HepG2 (cell line): ENCODE data around the gene KCNAB2. TPM values are rescaled to one million over a fixed set of nuclear protein-coding genes. Genes with fewer than 3 reads are reported as not detected.

Source experiments
- ATAC-seq: fragments of 200-7000 bp; cut with Tn5 transposase; 3 replicates; pipeline ENCODE4 v1.9.1; 2020; ENCODE audit warnings: mild to moderate bottlenecking, moderate library complexity
- BruUV-seq: library from RNA; stranded (reverse); fragments of 400-500 nt; replicated peaks from 2 replicates; lab custom pipeline; 2021; lab: Mats Ljungman, UMichigan
- CTCF ChIA-PET: fragments of 300-600 bp; formaldehyde crosslinking; extraction: SDS; loops from one replicate; lab custom pipeline; 2021; ENCODE audit warnings: low total read pairs, inconsistent platforms, low intra/inter-chr PET ratio; lab: Yijun Ruan, JAX
- POLR2A ChIA-PET: fragments of 350-600 bp; sonication (Branson Sonifier 250); formaldehyde crosslinking; loops from one replicate; lab custom pipeline; 2020; ENCODE audit warnings: antibody characterized with exemption, inconsistent platforms; lab: Yijun Ruan, JAX
- DNase-seq: peaks from one replicate; pipeline ENCODE4 v3.0.0-alpha.2; 2015; ENCODE audit warnings: low spot score
- FAIRE-seq: peaks from 3 replicates; lab custom pipeline; 2011; peaks lifted over from hg19 to GRCh38; lab: Jason Lieb, UNC
- H2AFZ ChIP-seq: one replicate; pipeline ENCODE4 v1.6.1; 2011; ENCODE audit warnings: low read length, inconsistent platforms
- H3K27ac ChIP-seq: fragments of 300-600 bp; 3 replicates; pipeline ENCODE4 v1.8.0; 2011; ENCODE audit warnings: mixed run types, mild to moderate bottlenecking, mixed read lengths, low read length, inconsistent platforms; ENCODE audit not compliant: insufficient read depth; ENCODE audit errors: extremely low read length
- H3K27me3 ChIP-seq, 2 experiments: fragments of 200-600 bp in 1 of 2; 2 replicates in 1 of 2; 3 replicates in 1 of 2; pipeline versions ENCODE4 v1.6.0 to v1.8.0; 2011; ENCODE audit warnings: low read length in 2 of 2, mild to moderate bottlenecking in 2 of 2, moderate library complexity in 2 of 2, inconsistent platforms in 1 of 2; ENCODE audit not compliant: insufficient read depth in 2 of 2, control insufficient read depth in 1 of 2
- H3K36me3 ChIP-seq, 2 experiments: fragments of 200-600 bp in 1 of 2; replicated peaks in 1 of 2; 2 replicates in 1 of 2; 3 replicates in 1 of 2; pipeline versions ENCODE4 v1.5.1 to v1.8.0; 2011; ENCODE audit warnings: low read length in 2 of 2, inconsistent platforms in 1 of 2; ENCODE audit not compliant: insufficient read depth in 2 of 2, control insufficient read depth in 1 of 2
- H3K4me1 ChIP-seq: 2 replicates; pipeline ENCODE4 v1.5.1; 2012; ENCODE audit warnings: low read length, inconsistent platforms; ENCODE audit not compliant: insufficient read depth
- H3K4me2 ChIP-seq: 2 replicates; pipeline ENCODE4 v1.6.0; 2011; ENCODE audit warnings: low read depth, low read length, inconsistent platforms
- H3K4me3 ChIP-seq, 3 experiments: fragments of 200-600 bp in 1 of 3; sonication (generic), shearing (Covaris generic) in 1 of 3; replicated peaks in 1 of 3; 2 replicates each; pipeline ENCODE4 v1.5.1; 2011 to 2016; ENCODE audit warnings: low read length in 3 of 3, inconsistent platforms in 2 of 3, low read depth in 2 of 3, mild to moderate bottlenecking in 2 of 3, control low read depth in 1 of 3, mixed read lengths in 1 of 3; ENCODE audit not compliant: insufficient read depth in 1 of 3
- H3K79me2 ChIP-seq: one replicate; pipeline ENCODE4 v1.6.1; 2011; ENCODE audit warnings: low read length, inconsistent platforms; ENCODE audit not compliant: insufficient read depth
- H3K9ac ChIP-seq: 2 replicates; pipeline ENCODE4 v1.6.0; 2011; ENCODE audit warnings: mild to moderate bottlenecking, low read depth, low read length, inconsistent platforms; ENCODE audit not compliant: insufficient read depth
- H3K9me3 ChIP-seq: 2 replicates; pipeline ENCODE4 v1.5.1; 2012; ENCODE audit warnings: mild to moderate bottlenecking, low read length
- H4K20me1 ChIP-seq: 2 replicates; pipeline ENCODE4 v1.6.0; 2011; ENCODE audit warnings: inconsistent platforms, mild to moderate bottlenecking, low read length, moderate library complexity; ENCODE audit not compliant: insufficient read depth
- JARID2 ChIP-seq: sonication (generic); formaldehyde crosslinking; IDR thresholded peaks from 2 replicates; pipeline ENCODE4 v1.8.1; 2023; ENCODE audit warnings: missing genetic modification reagents, inconsistent platforms; ENCODE audit not compliant: insufficient replicate concordance
- KAT7 ChIP-seq: IDR thresholded peaks from 2 replicates; pipeline ENCODE4 v1.6.1; 2018; ENCODE audit warnings: borderline replicate concordance, missing compliant biosample characterization
- KLF11 ChIP-seq: IDR thresholded peaks from 2 replicates; pipeline ENCODE4 v1.6.1; 2016; ENCODE audit warnings: missing compliant biosample characterization
- KLF12 ChIP-seq: sonication (generic); formaldehyde crosslinking; IDR thresholded peaks from 2 replicates; pipeline ENCODE4 v1.4.0; 2020; ENCODE audit warnings: missing genetic modification reagents, borderline replicate concordance
- MEIS1 ChIP-seq: sonication (generic); formaldehyde crosslinking; IDR thresholded peaks from 2 replicates; pipeline ENCODE4 v1.9.0; 2021; ENCODE audit warnings: mild to moderate bottlenecking, missing genetic modification reagents, moderate library complexity, borderline replicate concordance
- ZNF503 ChIP-seq: sonication (generic); formaldehyde crosslinking; IDR thresholded peaks from 2 replicates; pipeline ENCODE4 v1.4.0; 2020; ENCODE audit warnings: missing genetic modification reagents
- ZNF614 ChIP-seq: IDR thresholded peaks from 2 replicates; pipeline ENCODE4 v1.6.1; 2018; ENCODE audit warnings: missing biosample characterization, missing genetic modification reagents, inconsistent platforms, borderline replicate concordance
- WGBS: methylation state at CpG from one replicate; pipeline ENCODE4 v1.1.6; 2017; ENCODE audit warnings: low lambda C conversion rate; 5-methylcytosine and 5-hydroxymethylcytosine counted together
- in situ Hi-C: cut with HindIII; loops from 2 replicates; pipeline ENCODE4 v1.10.0; 2017; ENCODE audit warnings: low pct_unique_long_range_greater_than_20kb; ENCODE audit not compliant: extremely low pct_ligation_motif_present
- intact Hi-C: fragments of 100-400 bp; cut with micrococcal nuclease; formaldehyde crosslinking; loops from one replicate; pipeline ENCODE4 v1.10.0; 2022; ENCODE audit not compliant: unreplicated experiment
- polyA plus RNA-seq, 8 experiments: library from polyadenylated mRNA; depleted of rRNA in 3 of 8; stranded (reverse) in 7 of 8; unstranded in 1 of 8; fragments of >200 nt; fragmentation: Illumina TruSeq in 4 of 8; extraction: Trizol in 4 of 8; gene quantifications; 2 replicates each; pipeline versions ENCODE4 v1.2.1 to v1.2.3, GENCODE V29; 2011 to 2016; ENCODE audit warnings: low read depth in 4 of 8, missing spikeins in 1 of 8, mixed read lengths in 1 of 8; ENCODE audit not compliant: insufficient read depth in 1 of 8
- total RNA-seq, 5 experiments: library from RNA; depleted of rRNA; stranded (reverse); fragments of >200 nt; fragmentation: Illumina TruSeq; extraction: Trizol; gene quantifications; 2 replicates each; pipeline ENCODE4 v1.2.3, GENCODE V29; 2016; ENCODE audit warnings: low read depth in 1 of 5
- TF ChIP-seq, protein P1 (sequence below): sonication (generic); formaldehyde crosslinking; IDR thresholded peaks from 2 replicates; pipeline ENCODE4 v1.8.0; 2022; ENCODE audit warnings: mild to moderate bottlenecking, missing genetic modification reagents; ENCODE audit not compliant: insufficient replicate concordance

The KCNAB2 gene
- total and polyA plus RNA-seq, 2 of the 13 experiments (the other 11 are each of a cell fraction or from before 2014, with no cell fraction given), result 6.2 to 8.8 TPM

DNA sequence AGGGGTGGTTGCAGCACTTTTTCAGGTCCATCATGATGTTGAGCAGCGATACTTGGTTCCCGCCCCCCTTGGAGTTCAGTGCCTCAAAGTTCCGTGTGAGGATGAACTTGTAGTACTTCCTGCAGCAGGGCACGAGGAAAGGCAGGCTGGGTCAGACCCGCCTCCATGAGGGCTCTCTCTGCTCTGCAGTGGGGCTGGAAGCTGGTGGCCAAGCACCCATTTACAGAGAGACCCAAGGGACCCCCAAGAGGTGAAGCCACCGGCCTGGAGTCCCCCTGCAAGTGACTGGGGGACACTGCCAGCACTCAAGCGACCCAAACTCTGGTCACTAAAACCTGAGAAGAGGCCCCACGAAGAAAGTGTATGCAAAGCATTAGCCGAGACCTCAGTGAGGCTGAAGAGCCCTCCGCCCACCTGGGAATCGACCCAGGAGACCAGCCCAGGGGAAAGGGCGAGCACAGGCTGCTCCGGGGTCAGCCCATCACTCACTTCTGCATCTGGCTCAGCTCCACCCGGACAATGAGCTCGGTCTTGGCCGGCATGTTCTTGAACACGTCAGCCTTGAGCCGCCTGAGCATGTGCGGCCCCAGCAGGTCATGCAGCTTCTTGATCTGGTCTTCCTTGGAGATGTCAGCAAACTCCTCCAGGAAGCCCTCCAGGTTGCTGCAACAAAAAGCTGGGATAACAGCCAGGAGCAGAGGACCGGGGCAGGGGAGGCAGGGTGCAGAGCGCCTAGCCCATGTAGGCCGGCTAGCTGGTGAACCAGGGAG, 89.2 kb downstream of the KCNAB2 start:
- H3K4me2 ChIP-seq, result no peak overlapping the region
- in situ Hi-C loops, result no loop called here
- CTCF ChIA-PET, result no interaction called here
- no TSS peak for BruUV-seq
- no peak overlapping the region for H3K27ac ChIP-seq
- TF ChIP-seq ZNF614 (no peak), KAT7 (no peak), KLF11 (CRISPR knock-in tag) (no peak)
- TF ChIP-seq, protein P1, sequence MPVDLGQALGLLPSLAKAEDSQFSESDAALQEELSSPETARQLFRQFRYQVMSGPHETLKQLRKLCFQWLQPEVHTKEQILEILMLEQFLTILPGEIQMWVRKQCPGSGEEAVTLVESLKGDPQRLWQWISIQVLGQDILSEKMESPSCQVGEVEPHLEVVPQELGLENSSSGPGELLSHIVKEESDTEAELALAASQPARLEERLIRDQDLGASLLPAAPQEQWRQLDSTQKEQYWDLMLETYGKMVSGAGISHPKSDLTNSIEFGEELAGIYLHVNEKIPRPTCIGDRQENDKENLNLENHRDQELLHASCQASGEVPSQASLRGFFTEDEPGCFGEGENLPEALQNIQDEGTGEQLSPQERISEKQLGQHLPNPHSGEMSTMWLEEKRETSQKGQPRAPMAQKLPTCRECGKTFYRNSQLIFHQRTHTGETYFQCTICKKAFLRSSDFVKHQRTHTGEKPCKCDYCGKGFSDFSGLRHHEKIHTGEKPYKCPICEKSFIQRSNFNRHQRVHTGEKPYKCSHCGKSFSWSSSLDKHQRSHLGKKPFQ (CRISPR knock-in tag), result no peak
- no peaks in the 10 kb centered on the region for H4K20me1 ChIP-seq
- no peak for ATAC-seq
- FAIRE-seq, result no peak
- H3K9ac ChIP-seq, result no peak overlapping the region
- WGBS, result 0% methylated on average over 1 of the region's 22 CpGs
- H2AFZ ChIP-seq, result no peak overlapping the region
- no peaks in the 10 kb centered on the region for H3K79me2 ChIP-seq
- no peak overlapping the region for H3K4me3 ChIP-seq
- intact Hi-C loops, result no loop called here
- DNase-seq, result no peak
- POLR2A ChIA-PET, result no interaction called here
- H3K36me3 ChIP-seq, result no peaks in the 10 kb centered on the region
- peaks cover 9% of the 10 kb centered on the region for H3K9me3 ChIP-seq
- H3K4me1 ChIP-seq, result no peaks in the 10 kb centered on the region
- H3K27me3 ChIP-seq, result peaks cover 7 to 72% of the 10 kb centered on the region in 2 experiments

DNA sequence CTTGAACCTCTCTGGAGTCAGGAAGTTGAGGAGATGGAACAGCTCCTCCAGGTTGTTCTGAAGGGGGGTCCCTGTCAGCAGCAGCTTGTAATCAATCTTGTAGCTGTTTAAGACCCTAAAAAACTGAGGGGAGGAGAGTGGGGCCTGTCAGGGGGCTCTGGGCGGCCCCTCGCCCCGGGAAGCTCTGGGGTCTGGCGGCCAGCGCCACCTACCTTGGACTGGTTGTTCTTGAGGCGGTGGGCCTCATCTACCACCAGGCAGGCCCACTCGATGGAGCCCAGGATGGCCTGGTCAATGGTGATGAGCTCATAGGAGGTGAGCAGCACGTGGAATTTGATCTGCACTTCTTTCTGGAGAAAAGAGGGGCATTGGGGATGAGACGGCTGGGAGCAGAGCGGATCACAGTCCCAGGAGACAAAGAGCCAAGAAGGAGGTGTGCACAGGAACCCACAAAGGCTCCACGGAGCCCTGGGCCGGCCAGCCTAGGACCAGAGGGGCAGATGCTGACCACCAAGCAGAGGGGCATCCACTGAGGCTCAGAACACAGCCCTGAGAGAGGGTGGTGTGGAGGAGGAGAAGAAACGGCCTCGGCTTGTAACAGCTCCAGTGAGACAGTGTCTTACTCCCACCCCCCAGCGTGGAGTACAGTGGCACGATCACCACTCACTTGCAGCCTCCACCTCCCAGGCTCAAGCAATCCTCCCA, 91.0 kb downstream of the KCNAB2 start:
- no TSS peak for BruUV-seq
- CTCF ChIA-PET, result no interaction called here
- Histone ChIP-seq H3K27me3 (peaks cover 6 to 69% of the 10 kb centered on the region in 2 experiments), H3K27ac (no peak overlapping the region), H2AFZ (no peak overlapping the region), H3K36me3 (no peaks in the 10 kb centered on the region), H3K4me1 (no peaks in the 10 kb centered on the region), H3K4me3 (no peak overlapping the region), H4K20me1 (no peaks in the 10 kb centered on the region), H3K9ac (no peak overlapping the region), H3K9me3 (peaks cover 9% of the 10 kb centered on the region), H3K79me2 (no peaks in the 10 kb centered on the region), H3K4me2 (no peak overlapping the region)
- POLR2A ChIA-PET, result no interaction called here
- intact Hi-C loops, result no loop called here
- DNase-seq, result no peak
- in situ Hi-C loops, result no loop called here
- FAIRE-seq, result no peak
- TF ChIP-seq ZNF503 (CRISPR knock-in tag) (no peak), JARID2 (CRISPR knock-in tag) (no peak), KLF12 (CRISPR knock-in tag) (no peak), MEIS1 (CRISPR knock-in tag) (no peak)
- ATAC-seq, result no peak
- WGBS, result 5% methylated on average over 14 of the region's 16 CpGs
